Large intestine (tissue), 3 donors: ENCODE data around the gene PDE4D. TPM values are rescaled to one million over a fixed set of nuclear protein-coding genes. Genes with fewer than 3 reads are reported as not detected.

Source experiments
- DNase-seq, 2 donors: peaks; one replicate each; pipeline versions ENCODE4 v3.0.0 to v3.0.0-alpha.2; 2013
- H3K27ac ChIP-seq: one replicate; pipeline ENCODE4 v1.5.1; 2013; ENCODE audit warnings: low read length
- H3K27me3 ChIP-seq: 2 replicates; pipeline ENCODE4 v1.6.1; 2013; ENCODE audit warnings: low read length; ENCODE audit not compliant: control insufficient read depth, insufficient read depth
- H3K36me3 ChIP-seq: 2 replicates; pipeline ENCODE4 v1.6.1; 2013; ENCODE audit warnings: low read length; ENCODE audit not compliant: control insufficient read depth, insufficient read depth
- H3K4me1 ChIP-seq: one replicate; pipeline ENCODE4 v1.6.1; 2013; ENCODE audit warnings: low read length; ENCODE audit not compliant: control insufficient read depth, insufficient read depth
- H3K4me3 ChIP-seq: one replicate; pipeline ENCODE4 v1.5.1; 2013; ENCODE audit warnings: low read length
- H3K9me3 ChIP-seq: one replicate; pipeline ENCODE4 v1.6.1; 2013; ENCODE audit warnings: mild to moderate bottlenecking, low read depth, low read length, moderate library complexity; ENCODE audit not compliant: control insufficient read depth
- WGBS: methylation state at CpG from one replicate; pipeline ENCODE4 v1.1.5; 2013; ENCODE audit warnings: low lambda C conversion rate; ENCODE audit not compliant: insufficient coverage; 5-methylcytosine and 5-hydroxymethylcytosine counted together
- polyA plus RNA-seq: library from polyadenylated mRNA; unstranded; fragments of 120-200 nt; gene quantifications from one replicate; pipeline ENCODE4 v1.2.1, GENCODE V29; 2013

Gene PDE4D
- polyA plus RNA-seq, 1 donor, result 13.5 TPM

DNA sequence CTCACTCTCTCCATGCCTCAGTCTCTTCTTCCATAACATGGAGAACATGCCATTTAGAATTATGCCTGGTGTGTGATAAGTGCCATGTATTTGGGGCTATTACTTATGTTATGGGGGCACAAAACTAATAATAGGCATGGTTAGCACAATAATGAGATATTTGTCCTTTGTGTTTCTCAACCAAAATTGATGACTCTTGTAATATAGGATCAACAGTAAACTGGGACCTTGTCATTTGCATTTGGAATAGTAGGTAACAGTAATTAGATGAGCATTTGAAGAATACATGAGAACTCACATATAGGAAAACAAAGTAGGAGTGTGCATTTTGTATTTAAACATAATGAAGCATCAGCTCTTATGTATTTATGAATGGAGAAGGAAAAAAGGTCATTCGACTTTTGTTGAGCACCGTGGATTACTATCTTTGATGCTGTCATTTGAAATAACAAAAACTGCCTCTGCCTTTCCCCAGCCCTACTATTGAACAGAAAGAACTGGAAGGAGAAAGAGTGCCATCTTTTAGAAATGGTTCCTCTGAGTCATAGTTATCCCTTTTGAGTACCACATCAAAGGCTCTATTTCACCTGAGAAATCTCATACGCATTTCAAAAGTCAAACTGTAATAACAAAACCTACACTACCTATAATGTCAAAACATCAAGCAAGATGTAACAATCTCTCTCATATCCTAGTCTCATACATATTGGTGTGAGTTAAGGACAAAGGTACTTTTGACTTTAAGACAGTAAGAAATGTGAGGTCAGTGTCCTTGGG, 655.2 kb downstream of the PDE4D start:
- H3K4me3 ChIP-seq, result no peak overlapping the region
- WGBS, result no CpG with 5 or more reads among the region's 3 CpGs
- DNase-seq, result no peak
- peaks cover 2% of the 10 kb centered on the region for H3K4me1 ChIP-seq
- H3K27ac ChIP-seq, result no peak overlapping the region
- H3K36me3 ChIP-seq, result no peaks in the 10 kb centered on the region
- H3K9me3 ChIP-seq, result no peaks in the 10 kb centered on the region
- no peaks in the 10 kb centered on the region for H3K27me3 ChIP-seq

DNA sequence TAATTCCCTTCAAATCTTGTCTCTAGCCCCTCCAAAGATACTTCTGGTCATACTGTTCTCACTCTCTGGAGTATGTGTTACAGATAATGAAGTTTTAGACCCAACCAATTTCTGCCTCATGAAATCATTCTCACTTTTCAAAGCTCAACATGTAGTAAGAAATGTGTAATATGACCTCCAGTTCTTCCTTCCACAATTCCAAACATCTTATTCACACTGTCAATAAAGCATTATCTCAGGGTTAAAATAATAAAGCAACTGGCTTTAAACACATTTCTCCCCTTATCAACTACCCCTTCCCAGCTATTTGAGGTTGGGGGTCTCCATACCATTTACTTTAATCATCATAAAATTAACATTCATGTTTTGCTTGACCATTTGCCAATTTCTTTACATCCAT, 656.5 kb downstream of the PDE4D start:
- Histone ChIP-seq H3K4me1 (peaks cover 2% of the 10 kb centered on the region), H3K27me3 (no peaks in the 10 kb centered on the region), H3K27ac (no peak overlapping the region), H3K9me3 (no peaks in the 10 kb centered on the region), H3K36me3 (no peaks in the 10 kb centered on the region), H3K4me3 (no peak overlapping the region)
- DNase-seq, result no peak

DNA sequence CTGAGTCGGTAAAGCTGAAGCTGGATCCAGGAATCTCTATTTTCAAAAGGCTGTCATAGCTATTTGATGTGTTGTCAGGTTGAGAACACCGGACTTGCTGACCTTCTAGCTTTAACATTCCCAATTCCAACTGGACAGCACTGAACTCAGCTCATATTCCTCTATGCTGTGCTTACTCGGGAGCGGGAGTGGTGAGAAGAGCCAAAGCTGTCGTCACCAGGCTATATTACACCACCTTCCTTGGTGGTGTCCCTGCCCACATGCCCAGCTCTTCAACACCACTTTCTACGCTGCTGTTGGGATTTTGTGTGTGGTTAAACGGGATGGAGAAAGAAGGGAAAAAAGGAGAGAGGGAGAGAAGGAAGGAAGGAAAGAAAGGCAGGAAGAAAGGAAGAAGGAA, 657.1 kb downstream of the PDE4D start:
- Histone ChIP-seq H3K27me3 (no peaks in the 10 kb centered on the region), H3K4me1 (peaks cover 2% of the 10 kb centered on the region), H3K27ac (no peak overlapping the region), H3K36me3 (no peaks in the 10 kb centered on the region), H3K4me3 (no peak overlapping the region), H3K9me3 (no peaks in the 10 kb centered on the region)
- WGBS, result 89% methylated on average over 2 of the region's 7 CpGs
- DNase-seq, result no peak

DNA sequence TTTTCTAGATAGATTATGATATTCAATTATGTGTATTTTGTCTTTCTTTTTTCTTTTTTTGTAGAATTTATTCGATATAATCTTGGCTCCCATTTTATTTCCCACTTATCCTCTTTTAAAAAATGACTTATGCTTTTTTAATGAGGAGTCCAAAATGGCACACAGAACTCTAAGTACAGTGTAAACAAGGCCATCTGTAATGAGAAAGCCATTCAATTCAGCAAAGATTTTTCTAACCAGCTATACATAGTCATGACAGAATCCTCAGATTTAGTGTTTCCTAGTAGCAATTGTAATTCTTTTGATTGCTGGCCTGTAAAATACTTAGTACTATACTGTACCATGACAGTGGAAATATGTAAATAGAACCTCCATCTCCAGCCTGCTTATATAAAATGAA, 659.3 kb downstream of the PDE4D start:
- WGBS, result no CpG with 5 or more reads among the region's 1 CpG
- Histone ChIP-seq H3K27ac (no peak overlapping the region), H3K4me1 (no peaks in the 10 kb centered on the region)

DNA sequence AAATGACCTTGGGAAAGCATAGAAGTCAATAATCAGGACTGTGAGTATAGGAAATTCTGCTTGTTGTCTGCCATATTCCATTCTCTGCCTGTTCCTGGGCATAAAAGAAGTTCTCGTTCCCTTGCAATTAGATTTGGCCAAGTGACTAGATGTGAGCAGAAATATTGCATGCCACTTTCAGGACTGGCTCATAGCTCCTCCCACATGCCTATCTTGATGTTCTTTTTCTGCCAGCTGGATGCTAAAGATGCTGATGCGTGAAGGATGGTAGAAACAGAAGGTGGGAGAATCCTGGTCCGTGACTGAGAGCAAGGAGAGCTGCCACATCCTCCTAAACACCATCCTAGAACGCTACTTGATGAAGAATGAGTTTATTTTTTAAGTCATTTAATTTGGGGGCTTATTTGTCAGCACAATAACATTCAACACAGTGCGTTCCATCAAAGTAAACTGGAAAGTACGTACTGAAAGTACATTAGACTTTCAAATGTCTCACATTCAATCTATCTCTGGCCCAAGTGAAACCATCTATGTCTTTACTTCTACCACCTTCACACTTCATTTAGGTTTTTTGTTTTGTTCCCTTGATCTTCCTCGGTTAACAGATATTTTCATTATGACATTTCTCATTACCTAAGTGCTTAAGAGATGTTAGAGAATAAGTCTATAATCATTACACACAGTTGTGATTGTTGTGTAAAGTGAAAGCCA, 662.1 kb downstream of the PDE4D start:
- WGBS, result 100% methylated on average over 3 of the region's 7 CpGs
- DNase-seq, result no peak
- H3K9me3 ChIP-seq, result no peaks in the 10 kb centered on the region
- no peak overlapping the region for H3K27ac ChIP-seq
- H3K4me3 ChIP-seq, result no peak overlapping the region
- H3K4me1 ChIP-seq, result no peaks in the 10 kb centered on the region
- H3K36me3 ChIP-seq, result no peaks in the 10 kb centered on the region
- no peaks in the 10 kb centered on the region for H3K27me3 ChIP-seq

More for the DNA sequence above, 659.3 kb downstream of the PDE4D start:
- Histone ChIP-seq H3K36me3 (no peaks in the 10 kb centered on the region), H3K9me3 (no peaks in the 10 kb centered on the region), H3K27me3 (no peaks in the 10 kb centered on the region), H3K4me3 (no peak overlapping the region)
- no peak for DNase-seq

DNA sequence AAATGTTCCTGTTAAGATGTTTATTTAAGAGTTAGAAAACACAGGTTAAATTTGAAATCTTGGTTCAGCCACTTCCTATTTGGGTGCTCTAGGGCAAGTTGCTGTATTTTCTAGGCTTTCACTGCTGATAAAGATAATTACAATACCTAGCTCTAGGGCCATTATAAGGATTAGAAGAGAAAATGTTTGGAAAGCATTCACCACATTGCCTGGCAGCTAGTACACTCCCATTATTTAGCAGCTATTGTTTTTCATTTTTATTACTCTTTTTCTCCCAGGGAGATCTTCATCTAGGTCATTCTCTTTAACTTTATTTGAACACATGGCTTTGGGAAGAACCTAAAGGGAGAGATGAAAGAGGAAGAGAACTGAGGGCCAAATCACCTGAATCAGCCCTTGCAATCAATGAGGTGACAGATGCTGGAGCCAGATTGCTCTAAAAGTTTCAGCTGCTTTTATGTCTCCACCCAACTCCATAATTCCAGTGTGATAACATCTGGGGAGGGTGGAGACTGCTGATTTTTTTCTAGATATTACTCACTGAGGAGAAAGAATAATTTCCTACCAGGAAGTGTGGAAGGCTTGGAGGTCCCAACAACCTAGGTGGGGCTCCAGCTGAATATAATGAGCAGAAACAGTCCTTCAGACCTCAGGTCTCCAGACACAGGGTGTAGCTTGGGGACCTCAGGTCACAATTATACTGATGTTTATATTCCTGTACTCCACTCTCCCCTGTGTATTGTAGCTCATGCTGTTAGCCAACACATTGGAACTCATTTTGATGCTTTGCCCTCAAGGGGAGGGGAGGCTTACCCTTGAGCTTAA, 670.6 kb downstream of the PDE4D start:
- H3K36me3 ChIP-seq, result no peaks in the 10 kb centered on the region
- H3K4me3 ChIP-seq, result no peak overlapping the region
- H3K27ac ChIP-seq, result no peak overlapping the region
- H3K27me3 ChIP-seq, result no peaks in the 10 kb centered on the region
- no peak for DNase-seq
- H3K9me3 ChIP-seq, result peaks cover 6% of the 10 kb centered on the region
- H3K4me1 ChIP-seq, result no peaks in the 10 kb centered on the region

DNA sequence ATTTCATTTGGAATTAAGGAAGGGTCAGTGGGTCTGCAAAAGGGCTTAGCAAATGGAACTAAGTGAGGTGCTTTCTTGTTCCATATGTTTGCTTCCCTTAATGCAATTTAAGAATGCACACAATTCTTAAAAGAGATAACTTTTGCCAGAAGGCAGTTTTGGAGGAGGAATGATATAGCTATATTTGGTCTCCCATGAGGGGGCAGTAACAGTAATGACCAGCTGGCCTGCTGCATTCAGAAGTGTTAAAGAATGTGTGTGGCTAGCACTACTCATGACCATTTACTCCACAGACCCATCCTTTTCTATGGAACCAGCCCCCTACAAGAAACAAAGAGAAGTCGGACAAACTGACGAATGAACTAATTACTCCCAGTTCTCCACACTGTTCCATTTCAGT, 671.8 kb downstream of the PDE4D start:
- Histone ChIP-seq H3K4me1 (no peaks in the 10 kb centered on the region), H3K27me3 (no peaks in the 10 kb centered on the region), H3K36me3 (no peaks in the 10 kb centered on the region), H3K9me3 (peaks cover 6% of the 10 kb centered on the region), H3K4me3 (no peak overlapping the region), H3K27ac (no peak overlapping the region)
- DNase-seq, result no peak
- no CpG with 5 or more reads among the region's 2 CpGs for WGBS

DNA sequence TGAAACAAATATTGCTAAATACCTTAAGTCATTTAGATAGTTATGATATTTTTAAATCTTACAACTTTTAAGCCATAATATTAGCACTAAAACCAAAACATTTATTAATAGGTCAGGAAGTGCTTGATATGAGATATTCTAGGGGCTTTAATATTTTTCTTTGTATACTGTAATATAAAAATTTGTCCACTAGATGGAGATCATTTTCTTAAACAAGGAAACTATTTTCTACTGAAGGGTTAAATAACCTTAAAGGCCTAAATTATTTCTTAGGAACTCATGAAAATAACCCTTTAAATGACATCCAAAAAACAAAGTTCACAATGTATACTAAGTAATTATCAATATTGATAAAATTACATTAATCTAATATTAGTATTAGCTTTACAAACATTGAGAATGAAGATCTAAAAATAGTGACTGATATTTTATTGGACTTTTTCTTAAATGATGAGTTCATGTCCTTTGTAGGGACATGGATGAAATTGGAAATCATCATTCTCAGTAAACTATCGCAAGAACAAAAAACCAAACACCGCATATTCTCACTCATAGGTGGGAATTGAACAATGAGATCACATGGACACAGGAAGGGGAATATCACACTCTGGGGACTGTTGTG, 675.0 kb downstream of the PDE4D start:
- H3K4me3 ChIP-seq, result no peak overlapping the region
- no peak overlapping the region for H3K27ac ChIP-seq
- peaks cover 5% of the 10 kb centered on the region for H3K36me3 ChIP-seq
- no peaks in the 10 kb centered on the region for H3K9me3 ChIP-seq
- WGBS, result no CpG with 5 or more reads among the region's 2 CpGs
- no peaks in the 10 kb centered on the region for H3K27me3 ChIP-seq
- DNase-seq, result no peak
- H3K4me1 ChIP-seq, result peaks cover 6% of the 10 kb centered on the region

DNA sequence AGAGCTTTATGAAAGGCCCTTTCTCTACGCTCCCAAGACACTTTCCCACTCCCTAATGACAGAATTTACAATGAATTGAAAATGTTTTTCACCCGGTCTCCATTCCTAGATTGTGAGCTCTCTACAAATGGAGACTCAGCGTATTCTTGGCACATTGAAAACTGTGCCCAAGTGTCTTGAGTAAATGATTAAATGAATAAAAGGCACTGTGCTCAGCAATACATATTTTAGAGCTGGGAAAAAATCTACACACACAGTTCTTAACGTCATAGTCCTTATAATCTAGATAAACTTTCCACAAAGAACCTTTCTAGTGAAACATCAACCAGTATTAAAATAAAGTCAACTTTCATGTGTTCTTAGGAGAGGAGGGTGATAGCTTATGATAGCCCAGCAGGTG, 676.7 kb downstream of the PDE4D start:
- no CpG with 5 or more reads among the region's 4 CpGs for WGBS

DNA sequence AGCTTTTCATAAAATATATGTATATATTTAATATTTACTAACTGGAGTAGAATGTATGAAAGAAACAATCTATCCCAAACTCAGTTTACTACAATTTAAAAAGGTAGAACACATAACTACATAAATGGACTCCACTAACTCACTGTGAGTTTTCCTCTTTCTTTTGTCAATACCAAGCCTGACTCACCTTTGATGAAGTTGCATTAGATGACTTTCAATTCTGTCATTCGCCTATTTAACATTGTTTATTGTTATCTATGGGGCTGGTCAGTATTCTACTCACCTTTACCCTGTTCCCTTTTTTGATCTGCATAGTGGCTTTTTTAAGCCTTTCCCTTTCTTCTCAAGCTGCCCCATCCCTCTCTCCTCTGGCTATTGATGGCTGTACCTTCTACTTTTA, 680.9 kb downstream of the PDE4D start:
- H3K27ac ChIP-seq, result no peak overlapping the region
- WGBS, result 100% methylated on average over 1 of the region's 1 CpG
- no peak for DNase-seq
- no peaks in the 10 kb centered on the region for H3K9me3 ChIP-seq
- peaks cover 6% of the 10 kb centered on the region for H3K4me1 ChIP-seq
- no peak overlapping the region for H3K4me3 ChIP-seq
- no peaks in the 10 kb centered on the region for H3K27me3 ChIP-seq
- H3K36me3 ChIP-seq, result peaks cover 5% of the 10 kb centered on the region

More for the DNA sequence above, 676.7 kb downstream of the PDE4D start:
- peaks cover 5% of the 10 kb centered on the region for H3K36me3 ChIP-seq
- H3K4me1 ChIP-seq, result peaks cover 6% of the 10 kb centered on the region
- H3K27me3 ChIP-seq, result no peaks in the 10 kb centered on the region
- H3K4me3 ChIP-seq, result no peak overlapping the region
- H3K27ac ChIP-seq, result peak overlapping the region; percentile 66
- no peaks in the 10 kb centered on the region for H3K9me3 ChIP-seq
- peak; percentile 33 to 77 for DNase-seq
